ENCODE data around the gene CASP2. TPM values are rescaled to one million over a fixed set of nuclear protein-coding genes. Genes with fewer than 3 reads are reported as not detected.

CASP2 gene
- total and polyA plus RNA-seq, 10 of the 15 experiments (the other 5 are each of a cell fraction or from before 2014, with no cell fraction given) = 12.1 to 60.4 (median 26.2) TPM

DNA sequence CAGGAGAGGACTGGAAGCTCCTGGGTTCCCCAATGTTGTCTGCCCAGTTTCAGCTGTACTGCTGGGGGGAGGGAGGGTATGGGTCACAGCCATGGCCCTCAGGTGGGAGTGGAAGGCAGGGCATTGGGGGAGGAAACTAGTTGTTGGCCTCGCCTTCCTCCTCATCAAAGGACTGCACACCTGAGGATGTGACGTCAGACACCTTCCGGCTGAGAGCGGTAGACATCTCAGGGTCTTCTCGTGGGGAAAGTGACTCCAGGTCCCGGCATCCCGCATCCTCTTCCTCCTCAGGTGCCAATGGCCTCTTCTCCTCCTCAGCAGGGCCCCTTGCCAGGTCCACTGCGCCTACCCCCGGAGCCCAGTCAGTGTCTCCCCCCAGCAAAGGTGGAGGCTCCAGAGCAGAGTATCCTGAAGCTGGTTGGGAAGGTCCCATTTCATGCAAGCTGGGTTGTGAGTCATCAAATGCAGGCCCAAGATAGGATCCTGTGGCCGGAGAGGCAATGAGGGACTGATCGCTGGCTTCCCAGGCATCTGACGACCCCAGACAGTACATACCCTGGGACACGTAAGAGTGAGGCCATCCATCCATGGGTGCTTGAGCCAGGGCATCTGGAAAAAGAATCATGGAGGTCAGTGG, 68.4 kb downstream of the CASP2 start:
- BruUV-seq (replicated peaks) = no TSS peak
- H3K27me3 ChIP-seq (replicated peaks in 1 of 2; ENCODE audit: control insufficient read depth in 2 of 2, insufficient read depth in 2 of 2, low read length in 1 of 2) = peaks cover 4 to 12% of the 10 kb centered on the region in 2 experiments; a peak in 3 of 4 replicates
- no peaks in the 10 kb centered on the region for H3K36me3 ChIP-seq (ENCODE audit: control insufficient read depth in 2 of 2, insufficient read depth in 2 of 2, low read length in 1 of 2)
- RAD21 ChIA-PET (ENCODE audit: unreplicated experiment) = no interaction called here
- H3K27ac ChIP-seq (ENCODE audit: control insufficient read depth, insufficient read depth) = no peak overlapping the region
- 45% methylated on average over 13 of the region's 13 CpGs for WGBS (ENCODE audit: insufficient coverage, insufficient replicate concordance, low lambda C conversion rate, missing lambda C conversion rate)
- SMC1A ChIA-PET (ENCODE audit: uncharacterized antibody, unreplicated experiment) = interaction anchor here (0.6 kb wide), 1 partner anchor 296 kb away, joined by 3 read pairs; no protein-coding TSS in a partner anchor
- intact Hi-C loops (cut with micrococcal nuclease; ENCODE audit: unreplicated experiment) (no loop called here), in situ Hi-C loops (cut with MboI) (no loop called here)
- no peak for ATAC-seq
- no peak for FAIRE-seq
- no peak overlapping the region for H3K9ac ChIP-seq (ENCODE audit: control insufficient read depth, insufficient read depth, low read length)
- H4K20me1 ChIP-seq (ENCODE audit: control insufficient read depth, insufficient read depth) = no peaks in the 10 kb centered on the region
- no peaks in the 10 kb centered on the region for H3K4me1 ChIP-seq (ENCODE audit: control insufficient read depth, insufficient read depth, low read length)
- no peak for DNase-seq (ENCODE audit: low read depth, low spot score)
- H3K4me2 ChIP-seq (ENCODE audit: control insufficient read depth, insufficient read depth) = no peak overlapping the region
- no peak overlapping the region for H2AFZ ChIP-seq (ENCODE audit: control insufficient read depth, low read depth, low read length)
- no peaks in the 10 kb centered on the region for H3K9me3 ChIP-seq (replicated peaks; ENCODE audit: control insufficient read depth, insufficient read depth, low read length)
- POLR2A ChIA-PET = interaction anchor here (0.6 kb wide), 1 partner anchor 24 kb away, joined by 3 read pairs; no protein-coding TSS in a partner anchor
- H3K4me3 ChIP-seq = no peak overlapping the region
- TF ChIP-seq JUND (IDR thresholded peaks at IDR 0.05; ENCODE audit: low read depth, low read length) = no peak
- TF ChIP-seq BACH1 (IDR thresholded peaks at IDR 0.05; ENCODE audit: borderline replicate concordance) = no peak
- no peak for TF ChIP-seq ZNF24 (IDR thresholded peaks at IDR 0.05)
- no peak for TF ChIP-seq FOS (IDR thresholded peaks at IDR 0.05; ENCODE audit: borderline replicate concordance, extremely low read depth, insufficient read length)
- no peak for TF ChIP-seq MEF2A (IDR thresholded peaks at IDR 0.05; ENCODE audit: insufficient read depth, low read depth, low read length)
- no peak for TF ChIP-seq RB1 (IDR thresholded peaks at IDR 0.05; ENCODE audit: borderline replicate concordance)
- no peak for TF ChIP-seq POU2F2 (IDR thresholded peaks at IDR 0.05; ENCODE audit: borderline replicate concordance, low read depth, low read length)
- CTCF ChIA-PET = no interaction called here
- H3K79me2 ChIP-seq (ENCODE audit: control insufficient read depth, insufficient read depth, low read length) = no peaks in the 10 kb centered on the region

Small RNA genes within 50 kb of the gene (small RNA-seq; reads per million reads assigned to genes)
- gene RN7SL481P = not detected
- not detected for gene RN7SL535P

Other genes starting within 250 kb of the CASP2 start
Only the 7 nearest of the 12 such genes appear.
- 0.22 TPM in 1 of 2 replicates, not detected in the other for gene TAS2R39, start 104.9 kb upstream of the CASP2 start, total RNA-seq (2014; rRNA removed)
- gene TAS2R39, start 104.9 kb upstream of the CASP2 start, total RNA-seq (2014; rRNA removed; fragmentation: Illumina TruSeq; extraction: Trizol) = not detected in 2 replicates
- gene TAS2R39, start 104.9 kb upstream of the CASP2 start, total RNA-seq (2021) = not detected in 2 replicates
- gene TAS2R39, start 104.9 kb upstream of the CASP2 start, polyA plus RNA-seq (2011; rRNA removed) = not detected in 2 replicates
- not detected in 2 replicates for gene TAS2R39, start 104.9 kb upstream of the CASP2 start, polyA plus RNA-seq (2014; fragmentation: Illumina TruSeq; extraction: Trizol)
- not detected for gene TAS2R39, start 104.9 kb upstream of the CASP2 start, polyA plus RNA-seq (2014; fragmentation: Nextera tagmentation; extraction: Ambion mirVana)
- gene TAS2R39, start 104.9 kb upstream of the CASP2 start, polyA plus RNA-seq (2014; rRNA removed) = not detected in 2 replicates
- not detected for gene TAS2R39, start 104.9 kb upstream of the CASP2 start, polyA plus RNA-seq (2016; fragmentation: Nextera tagmentation; extraction: Ambion mirVana)
- not detected in 2 replicates for gene TAS2R40, start 66.3 kb upstream of the CASP2 start, total RNA-seq (2014; rRNA removed)
- gene TAS2R40, start 66.3 kb upstream of the CASP2 start, total RNA-seq (2014; rRNA removed; fragmentation: Illumina TruSeq; extraction: Trizol) = not detected in 2 replicates
- not detected in 2 replicates for gene TAS2R40, start 66.3 kb upstream of the CASP2 start, total RNA-seq (2021)
- gene TAS2R40, start 66.3 kb upstream of the CASP2 start, polyA plus RNA-seq (2011; rRNA removed) = not detected in 2 replicates
- not detected in 2 replicates for gene TAS2R40, start 66.3 kb upstream of the CASP2 start, polyA plus RNA-seq (2014; fragmentation: Illumina TruSeq; extraction: Trizol)
- not detected for gene TAS2R40, start 66.3 kb upstream of the CASP2 start, polyA plus RNA-seq (2014; fragmentation: Nextera tagmentation; extraction: Ambion mirVana)
- not detected in 2 replicates for gene TAS2R40, start 66.3 kb upstream of the CASP2 start, polyA plus RNA-seq (2014; rRNA removed)
- gene TAS2R40, start 66.3 kb upstream of the CASP2 start, polyA plus RNA-seq (2016; fragmentation: Nextera tagmentation; extraction: Ambion mirVana) = not detected
- gene GSTK1, start 24.9 kb upstream of the CASP2 start, total RNA-seq (2014; rRNA removed) = 116 and 122 TPM in 2 replicates
- 76.2 and 78.8 TPM in 2 replicates for gene GSTK1, start 24.9 kb upstream of the CASP2 start, total RNA-seq (2014; rRNA removed; fragmentation: Illumina TruSeq; extraction: Trizol)
- 80.7 and 80.9 TPM in 2 replicates for gene GSTK1, start 24.9 kb upstream of the CASP2 start, total RNA-seq (2021)
- gene GSTK1, start 24.9 kb upstream of the CASP2 start, polyA plus RNA-seq (2011; rRNA removed) = 80.2 and 104 TPM in 2 replicates
- gene GSTK1, start 24.9 kb upstream of the CASP2 start, polyA plus RNA-seq (2014; fragmentation: Illumina TruSeq; extraction: Trizol) = 96.8 and 136 TPM in 2 replicates
- 100 to 1,000 TPM; 143 to 166 TPM for gene GSTK1, start 24.9 kb upstream of the CASP2 start, polyA plus RNA-seq (2014; fragmentation: Nextera tagmentation; extraction: Ambion mirVana)
- gene GSTK1, start 24.9 kb upstream of the CASP2 start, polyA plus RNA-seq (2014; rRNA removed) = 154 and 159 TPM in 2 replicates
- gene GSTK1, start 24.9 kb upstream of the CASP2 start, polyA plus RNA-seq (2016; fragmentation: Nextera tagmentation; extraction: Ambion mirVana) = 100 to 1,000 TPM; 122 to 132 TPM
- not detected in 2 replicates for gene TMEM139, start 3.4 kb upstream of the CASP2 start, total RNA-seq (2014; rRNA removed)
- gene TMEM139, start 3.4 kb upstream of the CASP2 start, total RNA-seq (2014; rRNA removed; fragmentation: Illumina TruSeq; extraction: Trizol) = 0.31 TPM in 1 of 2 replicates, not detected in the other
- gene TMEM139, start 3.4 kb upstream of the CASP2 start, total RNA-seq (2021) = not detected in 2 replicates
- gene TMEM139, start 3.4 kb upstream of the CASP2 start, polyA plus RNA-seq (2011; rRNA removed) = not detected in 2 replicates
- not detected in 2 replicates for gene TMEM139, start 3.4 kb upstream of the CASP2 start, polyA plus RNA-seq (2014; fragmentation: Illumina TruSeq; extraction: Trizol)
- gene TMEM139, start 3.4 kb upstream of the CASP2 start, polyA plus RNA-seq (2014; fragmentation: Nextera tagmentation; extraction: Ambion mirVana) = not detected
- gene TMEM139, start 3.4 kb upstream of the CASP2 start, polyA plus RNA-seq (2014; rRNA removed) = not detected in 2 replicates
- gene TMEM139, start 3.4 kb upstream of the CASP2 start, polyA plus RNA-seq (2016; fragmentation: Nextera tagmentation; extraction: Ambion mirVana) = not detected
- not detected in 2 replicates for gene CLCN1, start 27.8 kb downstream of the CASP2 start, total RNA-seq (2014; rRNA removed)
- gene CLCN1, start 27.8 kb downstream of the CASP2 start, total RNA-seq (2014; rRNA removed; fragmentation: Illumina TruSeq; extraction: Trizol) = not detected in 2 replicates
- not detected in 2 replicates for gene CLCN1, start 27.8 kb downstream of the CASP2 start, total RNA-seq (2021)
- not detected in 2 replicates for gene CLCN1, start 27.8 kb downstream of the CASP2 start, polyA plus RNA-seq (2011; rRNA removed)
- not detected in 2 replicates for gene CLCN1, start 27.8 kb downstream of the CASP2 start, polyA plus RNA-seq (2014; fragmentation: Illumina TruSeq; extraction: Trizol)
- gene CLCN1, start 27.8 kb downstream of the CASP2 start, polyA plus RNA-seq (2014; fragmentation: Nextera tagmentation; extraction: Ambion mirVana) = not detected
- gene CLCN1, start 27.8 kb downstream of the CASP2 start, polyA plus RNA-seq (2014; rRNA removed) = 0.04 TPM in 1 of 2 replicates, not detected in the other
- gene CLCN1, start 27.8 kb downstream of the CASP2 start, polyA plus RNA-seq (2016; fragmentation: Nextera tagmentation; extraction: Ambion mirVana) = under 1 TPM in 1 of 2 experiments, not detected in 1; 0.30 TPM
- gene FAM131B, start 74.4 kb downstream of the CASP2 start, total RNA-seq (2014; rRNA removed) = not detected in 2 replicates
- not detected in 2 replicates for gene FAM131B, start 74.4 kb downstream of the CASP2 start, total RNA-seq (2014; rRNA removed; fragmentation: Illumina TruSeq; extraction: Trizol)
- 0.05 and 0.13 TPM in 2 replicates for gene FAM131B, start 74.4 kb downstream of the CASP2 start, total RNA-seq (2021)
- 0.03 TPM in 1 of 2 replicates, not detected in the other for gene FAM131B, start 74.4 kb downstream of the CASP2 start, polyA plus RNA-seq (2011; rRNA removed)
- gene FAM131B, start 74.4 kb downstream of the CASP2 start, polyA plus RNA-seq (2014; fragmentation: Illumina TruSeq; extraction: Trizol) = not detected in 2 replicates
- not detected for gene FAM131B, start 74.4 kb downstream of the CASP2 start, polyA plus RNA-seq (2014; fragmentation: Nextera tagmentation; extraction: Ambion mirVana)
- gene FAM131B, start 74.4 kb downstream of the CASP2 start, polyA plus RNA-seq (2014; rRNA removed) = not detected in 2 replicates
- not detected for gene FAM131B, start 74.4 kb downstream of the CASP2 start, polyA plus RNA-seq (2016; fragmentation: Nextera tagmentation; extraction: Ambion mirVana)
- 16.5 and 23.2 TPM in 2 replicates for gene ZYX, start 93.0 kb downstream of the CASP2 start, total RNA-seq (2014; rRNA removed)
- gene ZYX, start 93.0 kb downstream of the CASP2 start, total RNA-seq (2014; rRNA removed; fragmentation: Illumina TruSeq; extraction: Trizol) = 11.8 and 16.6 TPM in 2 replicates
- 90.5 and 100 TPM in 2 replicates for gene ZYX, start 93.0 kb downstream of the CASP2 start, total RNA-seq (2021)
- 2.4 and 4.5 TPM in 2 replicates for gene ZYX, start 93.0 kb downstream of the CASP2 start, polyA plus RNA-seq (2011; rRNA removed)
- 28.2 and 44.0 TPM in 2 replicates for gene ZYX, start 93.0 kb downstream of the CASP2 start, polyA plus RNA-seq (2014; fragmentation: Illumina TruSeq; extraction: Trizol)
- gene ZYX, start 93.0 kb downstream of the CASP2 start, polyA plus RNA-seq (2014; fragmentation: Nextera tagmentation; extraction: Ambion mirVana) = 1 to 10 TPM; 2.1 to 4.0 TPM
- 32.0 and 47.3 TPM in 2 replicates for gene ZYX, start 93.0 kb downstream of the CASP2 start, polyA plus RNA-seq (2014; rRNA removed)
- gene ZYX, start 93.0 kb downstream of the CASP2 start, polyA plus RNA-seq (2016; fragmentation: Nextera tagmentation; extraction: Ambion mirVana) = 10 to 100 TPM; 66.5 to 82.3 TPM